Uterus (tissue), 4 donors: ENCODE data around the gene CNIH2. TPM values are rescaled to one million over a fixed set of nuclear protein-coding genes. Genes with fewer than 3 reads are reported as not detected.

Experiments used
- DNase-seq, 2 donors: peaks; one replicate each; pipeline ENCODE4 v3.0.0-alpha.2; 2019 to 2020
- H3K27ac ChIP-seq, 2 donors: fragments of 200-600 bp; sonication (generic); 1 replicate in 1 of 2; 2 replicates in 1 of 2; pipeline ENCODE4 v1.5.1; 2016 to 2018
- H3K27me3 ChIP-seq, 2 donors: fragments of 200-600 bp; sonication (generic); one replicate each; pipeline ENCODE4 v1.5.1; 2018 to 2019; ENCODE audit warnings: control low read depth in 1 of 2
- H3K36me3 ChIP-seq, 2 donors: fragments of 200-600 bp; sonication (generic); one replicate each; pipeline ENCODE4 v1.5.1; 2019; ENCODE audit warnings: control low read depth in 1 of 2
- H3K4me1 ChIP-seq, 2 donors: fragments of 200-600 bp; sonication (generic); one replicate each; pipeline ENCODE4 v1.5.1; 2018 to 2019; ENCODE audit warnings: control low read depth in 1 of 2
- H3K4me3 ChIP-seq, 2 donors: fragments of 200-600 bp; sonication (generic); 1 replicate in 1 of 2; 2 replicates in 1 of 2; pipeline ENCODE4 v1.5.1; 2018 to 2019; ENCODE audit warnings: mild to moderate bottlenecking in 1 of 2
- H3K9me3 ChIP-seq, 2 donors: fragments of 200-600 bp; sonication (generic); one replicate each; pipeline ENCODE4 v1.5.1; 2019; ENCODE audit warnings: control low read depth in 1 of 2
- POLR2A ChIP-seq, 2 donors: fragments of 450-650 bp; IDR thresholded peaks; one replicate each; pipeline ENCODE4 v1.6.1; 2016; ENCODE audit warnings: antibody characterized with exemption in 2 of 2, mild to moderate bottlenecking in 1 of 2, moderate library complexity in 1 of 2
- intact Hi-C: fragments of 100-400 bp; cut with DNase I; formaldehyde crosslinking; loops from one replicate; pipeline ENCODE4 v1.15.1; 2023; ENCODE audit warnings: low total_unique reads
- total RNA-seq, 4 donors: library from RNA; depleted of rRNA in 3 of 4; stranded (reverse); fragments of >200 nt in 3 of 4; gene quantifications; one replicate each; pipeline versions ENCODE4 v1.1.0 to v1.2.4, GENCODE V29; 2014 to 2023
- TF ChIP-seq, protein P1 (sequence below), 4 experiments: fragments of 200-600 bp in 2 of 4; fragments of 450-650 bp in 2 of 4; sonication (generic) in 2 of 4; IDR thresholded peaks; one replicate each; pipeline ENCODE4 v1.5.1; 2016 to 2019; ENCODE audit warnings: antibody characterized with exemption in 4 of 4, mild to moderate bottlenecking in 2 of 4, moderate library complexity in 1 of 4
- donor health status: DM: yes; HTN: yes; CAD: no.

Gene CNIH2
- total RNA-seq, 4 donors from 2014 or later, result 1.2 to 1.5 TPM; not detected in 2

DNA sequence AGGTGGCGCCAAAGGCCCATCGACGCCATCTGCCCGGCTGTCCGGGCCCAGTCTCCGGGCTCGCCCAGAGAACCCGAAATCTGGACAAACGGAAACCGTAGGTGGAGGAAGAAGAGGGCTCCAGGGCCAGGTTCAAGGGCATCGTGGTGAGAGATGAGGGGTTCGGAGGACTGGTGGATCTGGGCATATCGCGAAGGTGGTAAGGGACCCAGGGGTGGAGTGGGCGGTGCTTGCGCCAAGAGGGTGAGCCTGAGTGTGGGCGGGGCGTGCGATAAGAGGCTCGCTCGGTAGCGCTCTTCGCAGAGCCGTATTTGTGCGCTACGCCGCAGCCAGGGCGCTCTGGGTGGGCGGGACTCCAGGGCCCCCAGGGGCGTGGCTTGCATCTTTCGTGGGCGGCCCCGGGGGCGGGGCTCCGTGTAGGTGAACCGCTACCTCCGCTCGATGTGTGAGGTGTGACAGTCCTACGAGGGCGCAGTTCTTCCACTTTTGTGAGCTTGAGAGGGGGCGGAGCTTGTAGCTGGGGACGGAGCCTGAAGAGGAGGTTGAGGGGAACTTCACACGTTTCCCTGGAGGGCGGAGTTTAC lies 34.1 kb downstream of the CNIH2 start:
- intact Hi-C loops, result no loop called here
- peak; percentile 92 to 94 for DNase-seq
- Histone ChIP-seq H3K27ac (peak overlapping the region; percentile 86 to 93), H3K4me3 (peak overlapping the region; percentile 43 to 45), H3K27me3 (no peaks in the 10 kb centered on the region), H3K4me1 (peaks cover 0 to 8% of the 10 kb centered on the region in 2 donors), H3K36me3 (no peaks in the 10 kb centered on the region), H3K9me3 (no peaks in the 10 kb centered on the region)
- peak; percentile 53 to 69 for TF ChIP-seq POLR2A (IDR thresholded peaks at IDR 0.05)
- TF ChIP-seq, protein P1, sequence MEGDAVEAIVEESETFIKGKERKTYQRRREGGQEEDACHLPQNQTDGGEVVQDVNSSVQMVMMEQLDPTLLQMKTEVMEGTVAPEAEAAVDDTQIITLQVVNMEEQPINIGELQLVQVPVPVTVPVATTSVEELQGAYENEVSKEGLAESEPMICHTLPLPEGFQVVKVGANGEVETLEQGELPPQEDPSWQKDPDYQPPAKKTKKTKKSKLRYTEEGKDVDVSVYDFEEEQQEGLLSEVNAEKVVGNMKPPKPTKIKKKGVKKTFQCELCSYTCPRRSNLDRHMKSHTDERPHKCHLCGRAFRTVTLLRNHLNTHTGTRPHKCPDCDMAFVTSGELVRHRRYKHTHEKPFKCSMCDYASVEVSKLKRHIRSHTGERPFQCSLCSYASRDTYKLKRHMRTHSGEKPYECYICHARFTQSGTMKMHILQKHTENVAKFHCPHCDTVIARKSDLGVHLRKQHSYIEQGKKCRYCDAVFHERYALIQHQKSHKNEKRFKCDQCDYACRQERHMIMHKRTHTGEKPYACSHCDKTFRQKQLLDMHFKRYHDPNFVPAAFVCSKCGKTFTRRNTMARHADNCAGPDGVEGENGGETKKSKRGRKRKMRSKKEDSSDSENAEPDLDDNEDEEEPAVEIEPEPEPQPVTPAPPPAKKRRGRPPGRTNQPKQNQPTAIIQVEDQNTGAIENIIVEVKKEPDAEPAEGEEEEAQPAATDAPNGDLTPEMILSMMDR (IDR thresholded peaks at IDR 0.05), result peak; percentile 20 to 98 (median 96)

DNA sequence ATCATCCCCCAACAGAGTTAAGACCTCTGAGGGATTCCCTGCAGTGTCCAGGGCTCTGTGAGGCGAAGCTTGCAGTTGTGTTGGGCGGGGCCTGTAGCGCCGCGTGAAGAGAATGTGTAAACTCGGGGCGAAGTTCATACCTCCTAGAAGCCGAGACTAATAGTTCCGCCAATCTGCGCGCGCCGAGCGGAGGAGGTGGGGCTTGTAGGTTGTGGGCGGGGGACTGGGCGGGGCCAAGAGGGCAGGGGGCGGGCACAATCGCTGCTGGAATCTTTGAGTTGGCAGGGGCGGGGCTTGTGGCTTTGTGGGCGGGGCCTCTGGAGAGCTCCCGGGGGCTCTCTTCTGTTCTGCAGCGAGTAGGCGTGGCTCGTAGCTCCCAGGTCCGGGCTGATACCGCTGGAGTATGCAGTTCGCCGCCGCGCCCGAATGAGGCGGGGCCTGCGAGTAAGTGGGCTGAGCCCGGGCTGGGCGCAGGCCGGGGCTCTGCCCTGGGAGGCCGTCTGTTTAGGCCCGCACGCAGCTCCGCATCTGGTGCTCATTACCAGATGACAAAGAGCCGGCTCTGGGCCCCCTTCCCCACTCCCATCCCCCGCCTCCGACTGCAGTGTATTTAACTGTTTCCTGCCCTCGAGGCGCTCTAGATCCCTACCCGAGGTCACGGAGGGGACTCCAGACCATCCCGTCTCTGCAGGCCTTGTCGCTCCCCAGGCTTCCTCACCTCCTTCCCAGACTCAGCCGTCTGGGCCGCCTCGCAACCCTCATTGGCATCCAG lies 34.8 kb downstream of the CNIH2 start:
- DNase-seq, result peak; percentile 99
- H3K4me1 ChIP-seq, result peaks cover 0 to 10% of the 10 kb centered on the region in 2 donors
- H3K36me3 ChIP-seq, result no peaks in the 10 kb centered on the region
- no peaks in the 10 kb centered on the region for H3K9me3 ChIP-seq
- H3K27me3 ChIP-seq, result no peaks in the 10 kb centered on the region
- H3K27ac ChIP-seq, result peak overlapping the region; percentile 86 to 93
- TF ChIP-seq POLR2A (IDR thresholded peaks at IDR 0.05), result peak; percentile 30 to 58
- TF ChIP-seq, protein P1 (IDR thresholded peaks at IDR 0.05), result no peak
- H3K4me3 ChIP-seq, result peak overlapping the region; percentile 43 to 45
- intact Hi-C loops, result no loop called here

DNA sequence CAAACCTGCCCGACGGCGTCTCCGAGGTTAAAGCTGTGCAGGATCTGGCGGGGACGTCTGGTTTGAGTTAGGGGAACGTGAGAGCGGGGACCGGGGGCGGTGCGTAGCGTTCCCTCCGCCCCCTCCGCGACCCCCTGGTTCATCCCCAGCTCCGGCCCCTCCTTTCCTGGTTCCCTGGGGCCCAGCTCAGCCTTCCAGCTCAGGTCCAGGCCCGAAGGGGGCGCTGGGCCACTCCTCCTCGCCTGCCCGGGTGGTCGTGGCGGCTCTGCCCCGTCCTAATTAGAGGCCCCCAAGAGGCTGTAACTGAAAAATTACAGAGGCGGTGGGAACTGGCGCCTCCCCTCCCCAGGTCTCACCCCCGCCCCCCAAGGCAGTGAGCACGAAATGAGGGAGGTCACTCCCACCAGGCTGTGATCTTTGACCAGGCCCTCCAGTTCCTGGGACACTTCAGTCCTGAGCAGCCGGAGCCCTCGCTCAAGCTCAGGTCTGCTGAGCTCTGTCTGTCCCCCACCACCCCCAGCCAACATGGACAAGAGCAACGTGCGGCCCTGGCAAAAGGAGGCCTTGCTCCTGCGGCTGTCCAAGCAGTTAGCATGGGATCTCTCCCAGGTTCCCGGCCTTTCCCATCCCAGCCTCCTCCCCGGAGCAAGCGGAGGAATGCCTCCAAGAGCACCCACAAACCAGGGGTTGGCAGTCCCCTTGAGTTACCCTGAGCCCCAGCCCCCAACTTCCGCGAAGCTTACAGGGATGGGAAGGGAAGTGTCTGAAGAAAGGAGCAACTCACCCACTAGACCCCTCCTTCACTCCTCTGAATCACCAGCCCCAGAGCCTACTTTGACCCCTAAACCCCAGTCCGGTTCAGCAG lies 35.6 kb downstream of the CNIH2 start:
- DNase-seq, result peak; percentile 42 to 74
- intact Hi-C loops, result no loop called here

DNA sequence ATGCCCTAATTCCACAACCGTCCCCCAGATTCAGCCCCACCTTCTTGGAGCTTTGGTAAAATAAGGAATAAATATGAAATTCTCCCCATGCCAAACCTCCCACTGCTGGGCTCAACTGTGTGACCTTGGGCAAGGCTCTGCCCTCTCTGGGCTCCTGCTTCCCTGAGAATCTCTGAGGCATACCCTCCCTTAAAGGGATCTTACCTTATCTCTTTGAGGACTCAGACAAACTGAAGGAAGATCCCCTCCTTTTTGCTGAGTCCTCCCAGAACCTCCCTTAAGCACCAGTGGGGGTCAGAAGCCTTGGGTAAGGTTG lies 36.2 kb downstream of the CNIH2 start:
- peak overlapping the region; percentile 86 to 93 for H3K27ac ChIP-seq
- no peak for TF ChIP-seq POLR2A (IDR thresholded peaks at IDR 0.05)
- TF ChIP-seq, protein P1 (IDR thresholded peaks at IDR 0.05), result no peak

More for the DNA sequence above, 35.6 kb downstream of the CNIH2 start:
- TF ChIP-seq, protein P1 (IDR thresholded peaks at IDR 0.05), result peak in 1 of 4 experiments; percentile 13
- no peak for TF ChIP-seq POLR2A (IDR thresholded peaks at IDR 0.05)
- Histone ChIP-seq H3K27me3 (no peaks in the 10 kb centered on the region), H3K27ac (peak overlapping the region; percentile 86 to 93), H3K9me3 (no peaks in the 10 kb centered on the region), H3K36me3 (no peaks in the 10 kb centered on the region), H3K4me3 (peak overlapping the region; percentile 43 to 45), H3K4me1 (peaks cover 0 to 16% of the 10 kb centered on the region in 2 donors)

More for the DNA sequence above, 36.2 kb downstream of the CNIH2 start:
- peak overlapping the region; percentile 43 to 45 for H3K4me3 ChIP-seq
- no peaks in the 10 kb centered on the region for H3K27me3 ChIP-seq
- no peaks in the 10 kb centered on the region for H3K36me3 ChIP-seq
- H3K9me3 ChIP-seq, result no peaks in the 10 kb centered on the region
- intact Hi-C loops, result no loop called here
- peaks cover 0 to 16% of the 10 kb centered on the region in 2 donors for H3K4me1 ChIP-seq
- no peak for DNase-seq
